ENCODE data around the gene CEP135. TPM values are rescaled to one million over a fixed set of nuclear protein-coding genes. Genes with fewer than 3 reads are reported as not detected.
A peak's percentile ranks its signal among the peaks of the same experiment; 100 is the strongest.

Gene CEP135
- polyA plus RNA-seq, 3 donors: 4.0 to 5.1 (median 4.6) TPM

- Histone ChIP-seq H2AFZ (ENCODE audit: insufficient read depth, low read depth, low read length, poor library complexity, severe bottlenecking) (no peak overlapping the region), H3K36me3 (replicated peaks in 1 of 2; ENCODE audit: control insufficient read depth in 1 of 2, insufficient read depth in 2 of 2, low read length in 2 of 2) (peaks cover 41 to 84% of the 10 kb centered on the region in 2 donors), H3K79me2 (ENCODE audit: insufficient read depth, low read length) (no peaks in the 10 kb centered on the region), H4K20me1 (ENCODE audit: insufficient read depth, low read length) (no peaks in the 10 kb centered on the region), H3K4me3 (replicated peaks in 1 of 3; ENCODE audit: low read depth in 2 of 3, low read length in 3 of 3) (no peak overlapping the region), H3K9ac (ENCODE audit: insufficient read depth, low read length, poor library complexity, severe bottlenecking) (no peak overlapping the region), H3K27ac (ENCODE audit: low read depth in 1 of 2, low read length in 2 of 2) (no peak overlapping the region), H3K4me2 (replicated peaks; ENCODE audit: extremely low read depth, low read length, poor library complexity, severe bottlenecking) (no peak overlapping the region), H3K9me3 (replicated peaks in 1 of 2; ENCODE audit: control insufficient read depth in 1 of 2, insufficient read depth in 1 of 2, low read length in 2 of 2) (no peaks in the 10 kb centered on the region), H3K27me3 (ENCODE audit: control insufficient read depth in 2 of 2, insufficient read depth in 2 of 2, low read length in 2 of 2) (no peaks in the 10 kb centered on the region), H3K4me1 (ENCODE audit: control insufficient read depth in 1 of 2, insufficient read depth in 2 of 2, low read length in 2 of 2) (no peaks in the 10 kb centered on the region)
- TF ChIP-seq CTCF (IDR thresholded peaks at IDR 0.05): no peak
- no CpG with 5 or more reads among the region's 1 CpG for WGBS (ENCODE audit: insufficient coverage)
- Mint-ChIP-seq H3K9me3 (no peaks in the 10 kb centered on the region), H3K4me1 (no peaks in the 10 kb centered on the region), H3K4me3 (no peak overlapping the region), H3K36me3 (peaks cover 61 to 68% of the 10 kb centered on the region in 2 donors), H3K27me3 (ENCODE audit: low read depth in 3 of 3) (no peaks in the 10 kb centered on the region), H3K27ac (peak overlapping the region in 1 of 7 donors; percentile 54)
- no peak for DNase-seq
- intact Hi-C loops (cut with micrococcal nuclease): no loop called here
Observed at GRCh38 chr4:55967376-55967775, 18.6 kb downstream of the CEP135 start.

GRCh38 chr4:55973650-55974049 is 24.9 kb downstream of the CEP135 start:
- WGBS (ENCODE audit: insufficient coverage): 96% methylated on average over 2 of the region's 2 CpGs
- Histone ChIP-seq H3K27ac (ENCODE audit: low read depth in 1 of 2, low read length in 2 of 2) (no peak overlapping the region), H3K4me2 (replicated peaks; ENCODE audit: extremely low read depth, low read length, poor library complexity, severe bottlenecking) (no peak overlapping the region), H3K9ac (ENCODE audit: insufficient read depth, low read length, poor library complexity, severe bottlenecking) (no peak overlapping the region), H3K79me2 (ENCODE audit: insufficient read depth, low read length) (no peaks in the 10 kb centered on the region), H3K9me3 (replicated peaks in 1 of 2; ENCODE audit: control insufficient read depth in 1 of 2, insufficient read depth in 1 of 2, low read length in 2 of 2) (no peaks in the 10 kb centered on the region), H2AFZ (ENCODE audit: insufficient read depth, low read depth, low read length, poor library complexity, severe bottlenecking) (no peak overlapping the region), H3K27me3 (ENCODE audit: control insufficient read depth in 2 of 2, insufficient read depth in 2 of 2, low read length in 2 of 2) (no peaks in the 10 kb centered on the region), H3K4me3 (replicated peaks in 1 of 3; ENCODE audit: low read depth in 2 of 3, low read length in 3 of 3) (no peak overlapping the region), H4K20me1 (ENCODE audit: insufficient read depth, low read length) (no peaks in the 10 kb centered on the region), H3K4me1 (ENCODE audit: control insufficient read depth in 1 of 2, insufficient read depth in 2 of 2, low read length in 2 of 2) (no peaks in the 10 kb centered on the region), H3K36me3 (replicated peaks in 1 of 2; ENCODE audit: control insufficient read depth in 1 of 2, insufficient read depth in 2 of 2, low read length in 2 of 2) (peaks cover 57 to 90% of the 10 kb centered on the region in 2 donors)
- intact Hi-C loops (cut with micrococcal nuclease): no loop called here
- no peaks in the 10 kb centered on the region for H3K9me3 Mint-ChIP-seq
- no peak overlapping the region for H3K27ac Mint-ChIP-seq
- no peaks in the 10 kb centered on the region for H3K27me3 Mint-ChIP-seq (ENCODE audit: low read depth in 3 of 3)
- TF ChIP-seq CTCF (IDR thresholded peaks at IDR 0.05): no peak
- DNase-seq: no peak
- no peak overlapping the region for H3K4me3 Mint-ChIP-seq
- H3K4me1 Mint-ChIP-seq: no peaks in the 10 kb centered on the region
- H3K36me3 Mint-ChIP-seq: peaks cover 55 to 65% of the 10 kb centered on the region in 2 donors
